ENCODE measurements around the gene DYNLT1. TPM values are rescaled to one million over a fixed set of nuclear protein-coding genes. Genes with fewer than 3 reads are reported as not detected.

The DYNLT1 gene
- polyA plus RNA-seq, 1 experiment = 175 TPM

DNA sequence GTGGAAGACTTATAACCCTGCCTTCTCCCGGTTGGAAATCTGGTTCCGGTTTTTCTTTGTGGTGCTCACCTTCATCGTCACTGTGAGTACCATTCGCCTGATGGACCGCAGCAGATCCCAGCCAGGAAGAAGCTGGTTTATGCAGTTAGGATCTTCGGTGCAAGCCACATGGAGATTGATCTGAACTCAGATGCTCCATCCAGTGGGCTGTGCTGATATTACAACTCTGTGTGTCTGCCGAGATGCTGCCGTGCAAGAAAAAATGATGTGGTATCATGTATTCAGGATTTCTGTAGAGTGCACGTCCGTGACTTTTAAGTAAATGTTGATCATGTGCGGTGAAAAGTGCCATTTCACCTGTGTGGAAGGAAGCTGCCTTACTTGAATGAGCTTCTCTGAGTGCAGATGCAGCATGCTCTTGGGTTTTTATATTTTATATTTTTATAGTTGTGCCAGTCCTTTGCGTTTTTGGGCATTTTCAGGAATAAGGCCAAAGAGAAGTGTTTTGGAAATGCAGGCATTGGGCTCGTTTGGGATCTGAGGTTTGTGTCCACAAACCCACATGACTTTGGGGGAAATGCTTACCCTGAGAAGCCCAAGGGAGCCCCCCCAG lies 39.2 kb downstream of the DYNLT1 start:
- DNase-seq (ENCODE audit: low read depth) = peak; percentile 22
- TF ChIP-seq, protein P1, sequence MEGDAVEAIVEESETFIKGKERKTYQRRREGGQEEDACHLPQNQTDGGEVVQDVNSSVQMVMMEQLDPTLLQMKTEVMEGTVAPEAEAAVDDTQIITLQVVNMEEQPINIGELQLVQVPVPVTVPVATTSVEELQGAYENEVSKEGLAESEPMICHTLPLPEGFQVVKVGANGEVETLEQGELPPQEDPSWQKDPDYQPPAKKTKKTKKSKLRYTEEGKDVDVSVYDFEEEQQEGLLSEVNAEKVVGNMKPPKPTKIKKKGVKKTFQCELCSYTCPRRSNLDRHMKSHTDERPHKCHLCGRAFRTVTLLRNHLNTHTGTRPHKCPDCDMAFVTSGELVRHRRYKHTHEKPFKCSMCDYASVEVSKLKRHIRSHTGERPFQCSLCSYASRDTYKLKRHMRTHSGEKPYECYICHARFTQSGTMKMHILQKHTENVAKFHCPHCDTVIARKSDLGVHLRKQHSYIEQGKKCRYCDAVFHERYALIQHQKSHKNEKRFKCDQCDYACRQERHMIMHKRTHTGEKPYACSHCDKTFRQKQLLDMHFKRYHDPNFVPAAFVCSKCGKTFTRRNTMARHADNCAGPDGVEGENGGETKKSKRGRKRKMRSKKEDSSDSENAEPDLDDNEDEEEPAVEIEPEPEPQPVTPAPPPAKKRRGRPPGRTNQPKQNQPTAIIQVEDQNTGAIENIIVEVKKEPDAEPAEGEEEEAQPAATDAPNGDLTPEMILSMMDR (IDR thresholded peaks at IDR 0.05; ENCODE audit: insufficient read depth, low read depth, low read length) = peak; percentile 78
- H3K4me3 ChIP-seq (ENCODE audit: low read depth, low read length) = no peak overlapping the region
- POLR2A ChIA-PET = interaction anchor here (1.0 kb wide), 1 partner anchor 384 kb away, joined by 3 read pairs; no protein-coding TSS in a partner anchor
- no peaks in the 10 kb centered on the region for H3K27me3 ChIP-seq (ENCODE audit: control insufficient read depth, insufficient read depth, low read length)
- H3K36me3 ChIP-seq (ENCODE audit: control insufficient read depth, insufficient read depth, low read length) = peaks cover 19% of the 10 kb centered on the region
- CTCF ChIA-PET = interaction anchor here (0.7 to 10.5 kb wide), 28 partner anchors 10 to 434 kb away, joined by 3 to 185 read pairs (median 4); partner anchors contain the start of gene DYNLT1

DNA sequence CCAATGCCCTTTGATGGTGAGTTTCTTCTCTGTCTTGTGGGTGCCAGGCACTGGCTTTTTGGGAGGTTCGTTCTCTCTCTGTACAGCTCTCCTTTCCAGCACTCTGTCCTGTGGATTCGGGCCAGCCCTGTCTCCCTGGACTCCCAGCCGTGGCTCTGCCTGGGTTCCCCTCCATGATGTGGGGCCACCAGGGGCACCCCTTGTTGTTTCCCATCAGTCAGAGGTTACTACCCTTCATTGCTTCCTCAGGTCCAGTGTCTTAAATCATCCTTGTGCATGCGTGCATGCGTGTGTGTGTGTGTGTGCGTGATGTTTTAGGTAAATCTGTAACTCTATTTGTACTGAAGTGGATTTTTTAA lies 40.5 kb downstream of the DYNLT1 start:
- H3K4me3 ChIP-seq (ENCODE audit: low read depth, low read length) = no peak overlapping the region
- no peaks in the 10 kb centered on the region for H3K27me3 ChIP-seq (ENCODE audit: control insufficient read depth, insufficient read depth, low read length)
- TF ChIP-seq, protein P1 (IDR thresholded peaks at IDR 0.05; ENCODE audit: insufficient read depth, low read depth, low read length) = no peak
- H3K36me3 ChIP-seq (ENCODE audit: control insufficient read depth, insufficient read depth, low read length) = peaks cover 16% of the 10 kb centered on the region
- ChIA-PET CTCF (interaction anchor here (0.8 to 10.5 kb wide), 7 partner anchors 9 to 387 kb away, joined by 3 to 185 read pairs (median 3); no protein-coding TSS in a partner anchor), POLR2A (no interaction called here)
- DNase-seq (ENCODE audit: low read depth) = no peak

DNA sequence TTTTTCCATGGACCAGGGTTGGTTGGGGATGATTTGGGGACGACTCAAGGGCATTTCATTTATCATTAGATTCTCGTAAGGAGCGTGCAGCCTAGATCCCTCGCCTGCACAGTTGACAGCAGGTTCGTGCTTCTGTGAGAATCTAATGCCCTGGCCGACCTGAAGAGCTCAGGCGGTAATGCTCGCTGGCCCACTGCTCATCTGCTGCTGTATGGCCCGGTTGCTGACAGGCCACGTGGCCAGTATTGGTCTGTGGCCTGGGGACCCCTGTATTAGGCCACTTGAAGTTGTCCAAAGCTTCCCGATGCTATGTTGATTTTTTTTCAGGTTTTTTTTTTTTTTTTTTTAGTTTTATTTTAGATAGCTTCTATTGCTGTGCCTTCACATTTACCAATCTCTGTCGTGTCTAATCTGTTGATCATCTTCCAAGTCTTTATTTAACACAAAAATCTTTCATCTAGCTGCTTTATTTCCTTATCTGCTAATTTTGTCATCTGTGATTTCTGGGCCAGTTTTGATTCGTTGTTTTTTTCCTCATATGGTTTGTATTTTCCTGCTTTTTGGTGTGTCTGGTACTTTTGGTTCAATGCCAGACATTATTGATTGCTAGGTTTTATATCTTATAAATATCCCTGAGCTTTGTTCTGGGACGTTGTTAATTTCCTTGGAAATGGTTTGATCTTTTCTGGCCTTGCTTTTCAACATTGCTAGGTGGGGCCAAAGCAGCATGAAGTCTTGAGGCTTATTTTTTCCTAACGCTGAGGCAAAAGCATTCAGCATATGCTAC lies 41.1 kb downstream of the DYNLT1 start:
- POLR2A ChIA-PET = no interaction called here
- CTCF ChIA-PET = interaction anchor here (0.6 to 10.5 kb wide), 5 partner anchors 8 to 387 kb away, joined by 3 to 185 read pairs (median 3); no protein-coding TSS in a partner anchor
- TF ChIP-seq, protein P1 (IDR thresholded peaks at IDR 0.05; ENCODE audit: insufficient read depth, low read depth, low read length) = no peak
- DNase-seq (ENCODE audit: low read depth) = no peak
- Histone ChIP-seq H3K4me3 (ENCODE audit: low read depth, low read length) (no peak overlapping the region), H3K36me3 (ENCODE audit: control insufficient read depth, insufficient read depth, low read length) (peaks cover 16% of the 10 kb centered on the region), H3K27me3 (ENCODE audit: control insufficient read depth, insufficient read depth, low read length) (no peaks in the 10 kb centered on the region)

DNA sequence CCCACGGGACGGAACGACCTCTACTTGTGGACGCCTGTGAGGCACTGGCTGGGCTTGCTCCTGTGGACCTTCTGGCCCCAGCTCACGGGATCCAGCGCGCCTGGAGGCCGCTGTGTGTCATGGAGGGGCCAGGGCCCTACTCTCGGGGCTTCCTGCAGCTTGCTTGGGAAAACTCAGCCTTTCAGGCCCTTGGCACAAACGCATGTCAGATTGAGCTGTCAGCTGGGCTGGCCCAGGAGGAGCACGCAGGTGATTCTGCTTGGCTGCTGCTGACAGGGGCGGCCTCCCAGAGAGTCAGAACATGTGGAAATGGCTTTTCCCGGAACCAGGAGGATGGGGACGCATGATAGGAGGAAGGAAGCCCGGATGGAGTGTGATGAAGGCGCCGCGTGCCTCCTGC lies 44.9 kb downstream of the DYNLT1 start:
- POLR2A ChIA-PET = no interaction called here
- DNase-seq (ENCODE audit: low read depth) = no peak
- Histone ChIP-seq H3K27me3 (ENCODE audit: control insufficient read depth, insufficient read depth, low read length) (no peaks in the 10 kb centered on the region), H3K36me3 (ENCODE audit: control insufficient read depth, insufficient read depth, low read length) (peaks cover 4% of the 10 kb centered on the region), H3K4me3 (ENCODE audit: low read depth, low read length) (no peak overlapping the region)
- CTCF ChIA-PET = interaction anchor here (10.5 kb wide), 1 partner anchor 383 kb away, joined by 185 read pairs; no protein-coding TSS in a partner anchor
- TF ChIP-seq, protein P1 (IDR thresholded peaks at IDR 0.05; ENCODE audit: insufficient read depth, low read depth, low read length) = no peak

DNA sequence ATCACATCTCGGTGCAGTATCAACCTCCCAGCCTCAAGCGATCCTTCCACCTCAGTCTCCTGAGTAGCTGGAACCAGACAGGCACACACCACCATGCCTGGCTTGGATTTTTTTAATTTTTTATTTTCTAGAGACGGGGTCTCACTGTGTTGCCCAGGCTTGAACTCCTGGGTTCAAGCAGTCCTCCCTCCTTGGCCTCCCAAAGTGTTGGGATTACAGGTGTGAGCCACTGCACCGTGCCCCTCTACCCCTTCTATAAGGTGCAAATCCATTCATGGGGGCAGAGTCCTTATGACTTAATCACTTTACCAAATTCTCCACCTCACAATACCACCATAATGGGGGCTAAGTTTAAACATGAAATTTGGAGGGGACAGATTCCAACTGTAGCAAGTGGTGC lies 47.0 kb downstream of the DYNLT1 start:
- H3K4me3 ChIP-seq (ENCODE audit: low read depth, low read length) = no peak overlapping the region
- CTCF ChIA-PET = interaction anchor here (0.5 to 1.1 kb wide), 2 partner anchors 94 to 377 kb away, joined by 3 to 4 read pairs; no protein-coding TSS in a partner anchor
- H3K36me3 ChIP-seq (ENCODE audit: control insufficient read depth, insufficient read depth, low read length) = peaks cover 3% of the 10 kb centered on the region
- POLR2A ChIA-PET = no interaction called here
- DNase-seq (ENCODE audit: low read depth) = no peak
- H3K27me3 ChIP-seq (ENCODE audit: control insufficient read depth, insufficient read depth, low read length) = no peaks in the 10 kb centered on the region
- TF ChIP-seq, protein P1 (IDR thresholded peaks at IDR 0.05; ENCODE audit: insufficient read depth, low read depth, low read length) = no peak
